HG03025 (cell line): ENCODE measurements around the gene EVL.

Experiments used
- ATAC-seq: cut with Tn5 transposase; IDR thresholded peaks from one replicate; pipeline ENCODE4 v1.9.1; 2021; ENCODE audit warnings: mild to moderate bottlenecking, moderate library complexity; ENCODE audit not compliant: unreplicated experiment, low FRiP score

EVL gene

GRCh38 chr14:100191584-100192249, 126.5 kb downstream of the EVL start:
- no peak for ATAC-seq

GRCh38 chr14:100192250-100192671, 127.0 kb downstream of the EVL start:
- no peak for ATAC-seq

GRCh38 chr14:100192672-100193416, 127.6 kb downstream of the EVL start:
- peak; percentile 98 for ATAC-seq
